D721Med (cell line): ENCODE results near the gene CHST1.

Experiments used
- DNase-seq: peaks from one replicate; pipeline ENCODE4 v3.0.0; 2011; ENCODE audit warnings: low spot score; ENCODE audit not compliant: insufficient read length
- FAIRE-seq: peaks from 2 replicates; lab custom pipeline; 2011; peaks lifted over from hg19 to GRCh38; lab: Jason Lieb, UNC
- CTCF ChIP-seq: IDR thresholded peaks from 2 replicates; pipeline ENCODE4 v1.5.1; 2012; ENCODE audit warnings: mild to moderate bottlenecking, control low read depth; ENCODE audit not compliant: insufficient read depth; ENCODE audit errors: missing control alignments

The CHST1 gene

GRCh38 chr11:45683271-45684058 lies 18.0 kb upstream of the CHST1 start:
- no peak for TF ChIP-seq CTCF
- DNase-seq (no peak), FAIRE-seq (no peak)

GRCh38 chr11:45679806-45680205 lies 14.4 kb upstream of the CHST1 start:
- TF ChIP-seq CTCF: no peak
- FAIRE-seq: no peak

DNA sequence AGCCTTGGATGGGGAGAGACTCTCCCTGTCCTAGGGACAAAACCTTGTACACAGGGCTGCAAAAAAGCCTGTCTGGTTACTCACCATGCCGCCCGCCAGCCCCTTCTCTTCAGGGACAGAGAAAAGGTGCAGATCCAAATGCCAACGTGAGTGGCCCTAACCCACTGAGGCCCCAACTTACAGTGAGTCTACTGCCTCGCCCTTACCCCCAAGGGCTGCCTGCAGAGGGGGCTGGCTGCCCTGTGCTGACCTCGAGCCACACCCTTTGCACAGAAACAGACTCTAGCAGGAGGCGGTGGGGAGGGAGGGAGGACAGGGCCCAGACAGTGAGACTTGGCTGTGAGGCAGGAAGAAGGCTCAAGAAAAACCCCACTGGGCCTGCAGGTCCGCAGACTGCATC lies 13.6 kb upstream of the CHST1 start:
- TF ChIP-seq CTCF: no peak
- FAIRE-seq (no peak), DNase-seq (no peak)

More at GRCh38 chr11:45679806-45680205, 14.4 kb upstream of the CHST1 start:
- DNase-seq: no peak

DNA sequence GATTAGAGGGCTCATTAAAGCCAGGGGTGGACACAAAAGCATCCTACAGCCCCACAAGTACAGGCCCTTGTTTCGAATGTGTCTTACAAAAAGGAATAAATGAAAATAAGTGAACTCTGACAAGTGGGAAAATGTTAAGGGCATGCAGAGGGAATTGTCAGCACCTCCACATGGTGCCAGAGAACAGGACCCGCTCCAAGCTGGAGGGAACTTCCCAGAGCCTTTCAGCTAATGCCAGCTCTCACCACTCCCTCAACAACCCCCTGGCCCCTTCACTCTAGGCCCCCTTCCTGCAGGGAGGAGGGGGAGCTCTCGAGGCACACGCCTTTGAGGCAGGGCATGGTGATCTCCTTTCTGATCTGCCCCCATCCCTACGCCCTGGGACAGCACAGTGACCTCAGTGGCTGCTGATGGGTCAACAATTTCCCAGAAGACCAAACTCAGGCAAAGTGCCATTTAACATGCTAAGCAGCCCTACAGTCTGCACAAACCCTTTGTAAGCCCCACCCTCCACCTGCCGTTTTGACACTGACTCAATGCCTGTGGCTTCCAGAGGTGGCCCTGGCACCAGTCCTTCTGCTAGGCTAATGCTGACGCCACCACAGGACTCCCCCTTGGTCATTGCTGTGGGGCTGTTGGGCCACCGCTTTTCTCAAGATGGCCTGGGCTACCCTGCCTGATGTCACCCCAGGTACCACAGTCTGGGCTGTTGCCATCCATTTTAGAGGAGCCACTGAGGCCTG lies 12.5 kb upstream of the CHST1 start:
- no peak for TF ChIP-seq CTCF
- DNase-seq (no peak), FAIRE-seq (no peak)

DNA sequence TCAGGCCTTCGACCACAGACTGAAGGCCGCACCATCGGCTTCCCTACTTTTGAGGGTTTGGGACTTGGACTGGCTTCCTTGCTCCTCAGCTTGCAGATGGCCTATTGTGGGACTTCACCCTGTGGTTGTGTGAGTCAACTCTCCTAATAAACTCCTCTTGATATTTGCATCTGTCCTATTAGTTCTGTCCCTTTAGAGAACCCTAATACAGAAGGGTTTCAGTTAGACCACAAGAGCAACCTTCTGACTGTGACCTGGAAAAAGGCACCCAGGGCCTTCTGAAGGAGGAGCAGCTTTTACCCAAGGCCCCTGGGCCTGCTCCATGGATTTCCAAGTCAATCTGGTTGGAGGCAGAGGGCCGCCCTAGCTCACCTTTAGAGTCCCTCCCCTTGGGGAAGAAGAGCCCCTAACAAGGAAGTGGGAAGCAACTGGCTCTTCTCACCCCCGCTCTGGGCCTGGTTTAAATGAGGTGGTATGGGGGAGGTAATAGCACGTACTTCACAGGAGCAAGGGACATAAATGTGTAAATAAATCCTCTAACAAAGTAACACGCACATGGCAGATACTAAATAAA lies 11.2 kb upstream of the CHST1 start:
- no peak for FAIRE-seq
- no peak for DNase-seq
- no peak for TF ChIP-seq CTCF

DNA sequence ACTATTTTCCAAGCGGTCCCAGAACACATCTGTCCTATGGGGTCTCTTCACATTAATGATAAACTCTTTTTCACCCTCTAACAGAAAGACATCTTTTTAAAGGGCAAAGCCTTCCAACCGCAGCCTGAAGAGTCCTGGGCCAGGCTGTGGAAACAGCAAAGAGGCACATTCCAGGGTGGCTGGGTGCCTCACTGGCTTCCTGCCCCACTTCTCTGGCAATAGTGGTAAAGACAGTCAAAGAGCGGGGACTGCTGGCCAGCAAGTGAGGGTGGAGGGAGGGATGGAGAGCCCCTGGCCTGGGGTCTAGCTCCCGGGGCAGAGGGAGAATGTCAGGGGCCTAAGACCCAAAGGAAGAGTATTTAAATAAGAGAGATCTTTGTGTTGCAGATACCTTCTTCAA lies 10.2 kb upstream of the CHST1 start:
- FAIRE-seq (no peak), DNase-seq (no peak)
- TF ChIP-seq CTCF: no peak
